SHP77 (cell line): ENCODE results near the gene PCDH17.

Source experiments
- DNase-seq, 2 experiments: peaks; one replicate each; lab custom pipeline; 2025; lab: John Stamatoyannopoulos, UW

The PCDH17 gene

GRCh38 chr13:57634839-57635165 lies 3.3 kb downstream of the PCDH17 start:
- DNase-seq, result no peak

- no peak for DNase-seq
Observed at GRCh38 chr13:57635541-57636085, 4.1 kb downstream of the PCDH17 start.

- DNase-seq, result no peak
Observed at GRCh38 chr13:57636816-57637215, 5.3 kb downstream of the PCDH17 start.

GRCh38 chr13:57637515-57637914 lies 6.0 kb downstream of the PCDH17 start:
- no peak for DNase-seq

- no peak for DNase-seq
Observed at GRCh38 chr13:57638186-57638890, 6.8 kb downstream of the PCDH17 start.

GRCh38 chr13:57640607-57641006 lies 9.1 kb downstream of the PCDH17 start:
- no peak for DNase-seq

GRCh38 chr13:57641051-57641450 lies 9.5 kb downstream of the PCDH17 start:
- DNase-seq, result no peak

- DNase-seq, result no peak
Observed at GRCh38 chr13:57644106-57644505, 12.6 kb downstream of the PCDH17 start.

- no peak for DNase-seq
Observed at GRCh38 chr13:57653229-57653989, 21.9 kb downstream of the PCDH17 start.

GRCh38 chr13:57665481-57665880 lies 33.9 kb downstream of the PCDH17 start:
- no peak for DNase-seq

GRCh38 chr13:57666131-57666953 lies 34.8 kb downstream of the PCDH17 start:
- DNase-seq, result no peak

GRCh38 chr13:57672168-57672567 lies 40.6 kb downstream of the PCDH17 start:
- DNase-seq, result no peak

- DNase-seq, result no peak
Observed at GRCh38 chr13:57673197-57673596, 41.7 kb downstream of the PCDH17 start.

- no peak for DNase-seq
Observed at GRCh38 chr13:57675526-57675925, 44.0 kb downstream of the PCDH17 start.

GRCh38 chr13:57680609-57681008 lies 49.1 kb downstream of the PCDH17 start:
- no peak for DNase-seq

- DNase-seq, result no peak
Observed at GRCh38 chr13:57682128-57682716, 50.7 kb downstream of the PCDH17 start.

GRCh38 chr13:57698851-57699250 lies 67.3 kb downstream of the PCDH17 start:
- no peak for DNase-seq

- DNase-seq, result no peak
Observed at GRCh38 chr13:57704031-57704430, 72.5 kb downstream of the PCDH17 start.

- no peak for DNase-seq
Observed at GRCh38 chr13:57716295-57716694, 84.8 kb downstream of the PCDH17 start.

- no peak for DNase-seq
Observed at GRCh38 chr13:57724486-57725272, 93.1 kb downstream of the PCDH17 start.

GRCh38 chr13:57725480-57725879 lies 93.9 kb downstream of the PCDH17 start:
- DNase-seq, result no peak
